Ovary (tissue), 3 donors: ENCODE data around the gene MMAB.

Source experiments
- POLR2A ChIP-seq: fragments of 450-650 bp; IDR thresholded peaks from one replicate; pipeline ENCODE4 v1.6.1; 2017; ENCODE audit warnings: antibody characterized with exemption, mild to moderate bottlenecking, moderate library complexity
- TF ChIP-seq, protein P1 (sequence below), 3 donors: fragments of 450-650 bp in 2 of 3; fragments of 200-600 bp in 1 of 3; IDR thresholded peaks; one replicate each; pipeline versions ENCODE4 v1.5.1 to v1.8.0; 2016 to 2022; ENCODE audit warnings: antibody characterized with exemption in 3 of 3, mild to moderate bottlenecking in 1 of 3
- donor health status: DM: no; HTN: no; CAD: no.

DNA sequence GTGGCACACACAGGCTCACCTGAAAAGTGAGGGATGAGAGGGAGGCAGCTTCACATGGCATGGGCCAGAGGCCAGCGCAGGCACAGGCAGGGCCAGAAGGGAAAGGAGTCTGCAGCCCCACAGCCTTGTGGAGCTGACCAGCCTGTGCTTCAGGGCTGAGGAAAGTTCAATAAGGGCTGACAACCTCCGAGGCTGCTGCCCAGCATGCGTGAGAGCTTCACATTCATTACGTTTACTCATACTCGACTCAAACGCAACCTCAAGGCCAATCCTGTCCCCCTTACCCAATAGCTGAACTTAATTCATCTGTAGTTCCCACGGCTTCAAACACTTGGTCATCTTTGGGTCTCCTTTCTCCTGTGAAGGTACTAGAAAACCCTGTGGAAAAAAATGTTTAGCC, 4.8 kb downstream of the MMAB start:
- TF ChIP-seq, protein P1, sequence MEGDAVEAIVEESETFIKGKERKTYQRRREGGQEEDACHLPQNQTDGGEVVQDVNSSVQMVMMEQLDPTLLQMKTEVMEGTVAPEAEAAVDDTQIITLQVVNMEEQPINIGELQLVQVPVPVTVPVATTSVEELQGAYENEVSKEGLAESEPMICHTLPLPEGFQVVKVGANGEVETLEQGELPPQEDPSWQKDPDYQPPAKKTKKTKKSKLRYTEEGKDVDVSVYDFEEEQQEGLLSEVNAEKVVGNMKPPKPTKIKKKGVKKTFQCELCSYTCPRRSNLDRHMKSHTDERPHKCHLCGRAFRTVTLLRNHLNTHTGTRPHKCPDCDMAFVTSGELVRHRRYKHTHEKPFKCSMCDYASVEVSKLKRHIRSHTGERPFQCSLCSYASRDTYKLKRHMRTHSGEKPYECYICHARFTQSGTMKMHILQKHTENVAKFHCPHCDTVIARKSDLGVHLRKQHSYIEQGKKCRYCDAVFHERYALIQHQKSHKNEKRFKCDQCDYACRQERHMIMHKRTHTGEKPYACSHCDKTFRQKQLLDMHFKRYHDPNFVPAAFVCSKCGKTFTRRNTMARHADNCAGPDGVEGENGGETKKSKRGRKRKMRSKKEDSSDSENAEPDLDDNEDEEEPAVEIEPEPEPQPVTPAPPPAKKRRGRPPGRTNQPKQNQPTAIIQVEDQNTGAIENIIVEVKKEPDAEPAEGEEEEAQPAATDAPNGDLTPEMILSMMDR (IDR thresholded peaks at IDR 0.05), result no peak
- no peak for TF ChIP-seq POLR2A
